ENCODE data around the gene PXT1.

- TF ChIP-seq, protein P1, sequence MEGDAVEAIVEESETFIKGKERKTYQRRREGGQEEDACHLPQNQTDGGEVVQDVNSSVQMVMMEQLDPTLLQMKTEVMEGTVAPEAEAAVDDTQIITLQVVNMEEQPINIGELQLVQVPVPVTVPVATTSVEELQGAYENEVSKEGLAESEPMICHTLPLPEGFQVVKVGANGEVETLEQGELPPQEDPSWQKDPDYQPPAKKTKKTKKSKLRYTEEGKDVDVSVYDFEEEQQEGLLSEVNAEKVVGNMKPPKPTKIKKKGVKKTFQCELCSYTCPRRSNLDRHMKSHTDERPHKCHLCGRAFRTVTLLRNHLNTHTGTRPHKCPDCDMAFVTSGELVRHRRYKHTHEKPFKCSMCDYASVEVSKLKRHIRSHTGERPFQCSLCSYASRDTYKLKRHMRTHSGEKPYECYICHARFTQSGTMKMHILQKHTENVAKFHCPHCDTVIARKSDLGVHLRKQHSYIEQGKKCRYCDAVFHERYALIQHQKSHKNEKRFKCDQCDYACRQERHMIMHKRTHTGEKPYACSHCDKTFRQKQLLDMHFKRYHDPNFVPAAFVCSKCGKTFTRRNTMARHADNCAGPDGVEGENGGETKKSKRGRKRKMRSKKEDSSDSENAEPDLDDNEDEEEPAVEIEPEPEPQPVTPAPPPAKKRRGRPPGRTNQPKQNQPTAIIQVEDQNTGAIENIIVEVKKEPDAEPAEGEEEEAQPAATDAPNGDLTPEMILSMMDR (IDR thresholded peaks at IDR 0.05; ENCODE audit: low read depth, low read length) = peak; percentile 94
- no peak for TF ChIP-seq EZH2phosphoT487 (IDR thresholded peaks at IDR 0.05; ENCODE audit: low read depth)
These were observed 82.2 kb downstream of the PXT1 start for GRCh38 chr6:36360241-36361054.
